Right cardiac atrium (tissue), 5 donors: ENCODE measurements around the gene OR6J1. TPM values are rescaled to one million over a fixed set of nuclear protein-coding genes. Genes with fewer than 3 reads are reported as not detected.
"Not testable (repeated sequence)": the region's sequence is repeated elsewhere in the genome, so short reads cannot be mapped to it uniquely, and the experiment has no call there.

Source experiments
- ATAC-seq, 2 donors: fragments of 200-7000 bp; cut with Tn5 transposase; one replicate each; pipeline versions ENCODE4 v1.8.0 to v1.9.1; 2020; ENCODE audit warnings: moderate library complexity in 2 of 2, mild to moderate bottlenecking in 1 of 2
- DNase-seq, 3 donors: peaks; one replicate each; pipeline ENCODE4 v3.0.0-alpha.2; 2020
- H3K27ac ChIP-seq: one replicate; pipeline ENCODE4 v1.5.1; 2013; ENCODE audit warnings: mild to moderate bottlenecking, low read length, control low read depth, moderate library complexity
- H3K27me3 ChIP-seq: one replicate; pipeline ENCODE4 v1.6.1; 2013; ENCODE audit not compliant: control insufficient read depth, insufficient read depth
- H3K4me1 ChIP-seq: one replicate; pipeline ENCODE4 v1.6.1; 2013; ENCODE audit warnings: low read length; ENCODE audit not compliant: control insufficient read depth, insufficient read depth
- H3K4me3 ChIP-seq: one replicate; pipeline ENCODE4 v1.5.1; 2013; ENCODE audit warnings: low read length, control low read depth
- H3K9me3 ChIP-seq: one replicate; pipeline ENCODE4 v1.6.1; 2013; ENCODE audit warnings: low read length; ENCODE audit not compliant: control insufficient read depth
- WGBS: extraction: QIAGEN DNeasy Blood & Tissue Kit; methylation state at CpG from one replicate; pipeline ENCODE4 v1.1.7; 2013; 5-methylcytosine and 5-hydroxymethylcytosine counted together
- intact Hi-C, 4 donors: fragments of 100-400 bp; cut with DNase I; formaldehyde crosslinking; loops; one replicate each; pipeline versions ENCODE4 v1.11.0 to v1.14.0; 2022 to 2023
- long read RNA-seq, 4 donors: library from polyadenylated mRNA; unstranded; transcript quantifications; one replicate each; pipeline ENCODE4 v2.0.0, GENCODE V29; 2020 to 2021
- polyA plus RNA-seq: library from polyadenylated mRNA; stranded (reverse); fragments of 200-250 nt; gene quantifications from one replicate; pipeline ENCODE4 v1.2.3, GENCODE V29; 2013
- total RNA-seq, 4 donors: library from RNA; stranded (reverse); fragmentation: NEBNext Ultra II Directional; extraction: Animal tissue kit (Norgen Biotek cat#: 25700); gene quantifications; one replicate each; pipeline ENCODE4 v1.2.1, GENCODE V29; 2021
- donor health status: healthy with polysubstance abuse.
- donor health status: DM: no; HTN: yes; CAD: no.
- donor health status: DM: no; HTN: no; CAD: no.
- donor health status: DM: no; HTN: yes; CAD: no; lungs with severe emphysema.
- donor health status: DM: yes; HTN: yes; CAD: no.

OR6J1 gene
- total RNA-seq (not detected), polyA plus RNA-seq (not detected)
- long read RNA-seq, donor 1 = 0 reads
- long read RNA-seq, donor 2 = 0 reads
- long read RNA-seq, donor 3 = 0 reads
- long read RNA-seq, donor 4 = 0 reads

- DNase-seq (no peak), ATAC-seq (no peak)
- Histone ChIP-seq H3K27me3 (no peaks in the 10 kb centered on the region), H3K9me3 (no peaks in the 10 kb centered on the region), H3K4me3 (no peak within 1 kb of the TSS), H3K4me1 (no peaks in the 10 kb centered on the region), H3K27ac (no peak within 1 kb of the TSS)
- 74% methylated on average over 1 of the region's 1 CpG for WGBS
- intact Hi-C loops = no loop called here
Measured at GRCh38 chr14:22644305-22644635, at the start of gene OR6J1. TSS of gene OR6J1 (minus strand) at chr14:22644352. CDS start at chr14:22634811, 9,541 bp downstream.

- Histone ChIP-seq H3K9me3 (no peaks in the 10 kb centered on the region), H3K4me3 (no peak overlapping the region), H3K27me3 (no peaks in the 10 kb centered on the region), H3K4me1 (no peaks in the 10 kb centered on the region), H3K27ac (no peak overlapping the region)
- intact Hi-C loops = no loop called here
- DNase-seq (no peak), ATAC-seq (no peak)
Measured at GRCh38 chr14:22692194-22692593, 48.0 kb upstream of the OR6J1 start.

GRCh38 chr14:22691171-22691570 lies 47.0 kb upstream of the OR6J1 start:
- DNase-seq (no peak), ATAC-seq (no peak)
- H3K4me1 ChIP-seq = no peaks in the 10 kb centered on the region
- H3K9me3 ChIP-seq = no peaks in the 10 kb centered on the region
- WGBS = 35% methylated on average over 2 of the region's 2 CpGs
- H3K27ac ChIP-seq = no peak overlapping the region
- no peaks in the 10 kb centered on the region for H3K27me3 ChIP-seq
- H3K4me3 ChIP-seq = no peak overlapping the region
- intact Hi-C loops = no loop called here

- no peak overlapping the region for H3K4me3 ChIP-seq
- no peaks in the 10 kb centered on the region for H3K9me3 ChIP-seq
- no peaks in the 10 kb centered on the region for H3K4me1 ChIP-seq
- intact Hi-C loops = no loop called here
- H3K27ac ChIP-seq = no peak overlapping the region
- WGBS = 48% methylated on average over 1 of the region's 1 CpG
- ATAC-seq (no peak), DNase-seq (no peak)
- no peaks in the 10 kb centered on the region for H3K27me3 ChIP-seq
Measured at GRCh38 chr14:22689199-22689598, 45.0 kb upstream of the OR6J1 start.

GRCh38 chr14:22687969-22688368 lies 43.8 kb upstream of the OR6J1 start:
- H3K27me3 ChIP-seq, H3K9me3 ChIP-seq, H3K4me1 ChIP-seq, DNase-seq, H3K4me3 ChIP-seq, ATAC-seq, intact Hi-C loops, H3K27ac ChIP-seq: not testable (repeated sequence)
- WGBS = 94% methylated on average over 3 of the region's 3 CpGs

- H3K27ac ChIP-seq, intact Hi-C loops, H3K4me3 ChIP-seq, H3K9me3 ChIP-seq, H3K27me3 ChIP-seq, ATAC-seq, DNase-seq, H3K4me1 ChIP-seq: not testable (repeated sequence)
- WGBS = 34% methylated on average over 6 of the region's 6 CpGs
Measured at GRCh38 chr14:22686176-22686611, 42.0 kb upstream of the OR6J1 start.

- no peak overlapping the region for H3K27ac ChIP-seq
- intact Hi-C loops = no loop called here
- ATAC-seq = no peak
- DNase-seq = no peak
- no peaks in the 10 kb centered on the region for H3K27me3 ChIP-seq
- no peaks in the 10 kb centered on the region for H3K4me1 ChIP-seq
- WGBS = 45% methylated on average over 4 of the region's 4 CpGs
- H3K9me3 ChIP-seq = no peaks in the 10 kb centered on the region
- no peak overlapping the region for H3K4me3 ChIP-seq
Measured at GRCh38 chr14:22685467-22685866, 41.3 kb upstream of the OR6J1 start.

- H3K9me3 ChIP-seq, DNase-seq, H3K27ac ChIP-seq, H3K27me3 ChIP-seq, H3K4me3 ChIP-seq, H3K4me1 ChIP-seq, intact Hi-C loops, ATAC-seq: not testable (repeated sequence)
- 66% methylated on average over 3 of the region's 3 CpGs for WGBS
Measured at GRCh38 chr14:22683428-22683827, 39.3 kb upstream of the OR6J1 start.

- no peaks in the 10 kb centered on the region for H3K27me3 ChIP-seq
- H3K9me3 ChIP-seq = no peaks in the 10 kb centered on the region
- H3K27ac ChIP-seq = no peak overlapping the region
- ATAC-seq = no peak
- intact Hi-C loops = no loop called here
- DNase-seq = no peak
- no peak overlapping the region for H3K4me3 ChIP-seq
- 88% methylated on average over 2 of the region's 2 CpGs for WGBS
- no peaks in the 10 kb centered on the region for H3K4me1 ChIP-seq
Measured at GRCh38 chr14:22678221-22678620, 34.1 kb upstream of the OR6J1 start.

- H3K9me3 ChIP-seq, H3K27ac ChIP-seq, DNase-seq, H3K27me3 ChIP-seq, H3K4me1 ChIP-seq, H3K4me3 ChIP-seq, ATAC-seq, intact Hi-C loops: not testable (repeated sequence)
- WGBS = 70% methylated on average over 2 of the region's 2 CpGs
Measured at GRCh38 chr14:22677551-22677950, 33.4 kb upstream of the OR6J1 start.

GRCh38 chr14:22671622-22672021 lies 27.5 kb upstream of the OR6J1 start:
- intact Hi-C loops = no loop called here
- ATAC-seq (no peak), DNase-seq (no peak)
- Histone ChIP-seq H3K4me3 (no peak overlapping the region), H3K9me3 (no peaks in the 10 kb centered on the region), H3K4me1 (no peaks in the 10 kb centered on the region), H3K27me3 (no peaks in the 10 kb centered on the region), H3K27ac (no peak overlapping the region)

- no peaks in the 10 kb centered on the region for H3K9me3 ChIP-seq
- DNase-seq = no peak
- no peak overlapping the region for H3K4me3 ChIP-seq
- no peak overlapping the region for H3K27ac ChIP-seq
- no peaks in the 10 kb centered on the region for H3K4me1 ChIP-seq
- intact Hi-C loops = no loop called here
- ATAC-seq = no peak
- H3K27me3 ChIP-seq = no peaks in the 10 kb centered on the region
- 84% methylated on average over 1 of the region's 1 CpG for WGBS
Measured at GRCh38 chr14:22668863-22669262, 24.7 kb upstream of the OR6J1 start.
